ENCODE measurements around the gene HHLA2. TPM values are rescaled to one million over a fixed set of nuclear protein-coding genes. Genes with fewer than 3 reads are reported as not detected.

HHLA2 gene
- total and polyA plus RNA-seq, 2 experiments from 2014 or later, result not detected

DNA sequence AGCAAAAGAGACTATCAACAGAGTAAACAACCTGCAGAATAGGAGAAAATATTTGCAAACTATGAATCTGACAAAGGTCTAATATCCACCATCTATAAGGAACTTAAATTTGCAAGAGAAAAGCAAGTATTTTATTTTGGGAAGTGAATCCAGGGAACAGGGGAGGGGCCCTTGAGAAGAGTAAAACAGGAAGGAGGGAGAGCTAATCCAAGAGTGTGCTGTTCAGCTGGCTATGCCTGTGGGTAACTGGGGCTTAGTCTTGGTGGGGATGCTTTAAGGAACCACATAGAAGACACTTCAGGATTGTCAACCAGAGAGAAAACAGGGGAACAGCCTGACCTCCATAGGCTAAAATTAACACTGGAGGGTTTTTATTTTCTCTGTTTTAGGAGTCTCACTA, 3.9 kb upstream of the HHLA2 start (continued):
- TF ChIP-seq, protein P1, sequence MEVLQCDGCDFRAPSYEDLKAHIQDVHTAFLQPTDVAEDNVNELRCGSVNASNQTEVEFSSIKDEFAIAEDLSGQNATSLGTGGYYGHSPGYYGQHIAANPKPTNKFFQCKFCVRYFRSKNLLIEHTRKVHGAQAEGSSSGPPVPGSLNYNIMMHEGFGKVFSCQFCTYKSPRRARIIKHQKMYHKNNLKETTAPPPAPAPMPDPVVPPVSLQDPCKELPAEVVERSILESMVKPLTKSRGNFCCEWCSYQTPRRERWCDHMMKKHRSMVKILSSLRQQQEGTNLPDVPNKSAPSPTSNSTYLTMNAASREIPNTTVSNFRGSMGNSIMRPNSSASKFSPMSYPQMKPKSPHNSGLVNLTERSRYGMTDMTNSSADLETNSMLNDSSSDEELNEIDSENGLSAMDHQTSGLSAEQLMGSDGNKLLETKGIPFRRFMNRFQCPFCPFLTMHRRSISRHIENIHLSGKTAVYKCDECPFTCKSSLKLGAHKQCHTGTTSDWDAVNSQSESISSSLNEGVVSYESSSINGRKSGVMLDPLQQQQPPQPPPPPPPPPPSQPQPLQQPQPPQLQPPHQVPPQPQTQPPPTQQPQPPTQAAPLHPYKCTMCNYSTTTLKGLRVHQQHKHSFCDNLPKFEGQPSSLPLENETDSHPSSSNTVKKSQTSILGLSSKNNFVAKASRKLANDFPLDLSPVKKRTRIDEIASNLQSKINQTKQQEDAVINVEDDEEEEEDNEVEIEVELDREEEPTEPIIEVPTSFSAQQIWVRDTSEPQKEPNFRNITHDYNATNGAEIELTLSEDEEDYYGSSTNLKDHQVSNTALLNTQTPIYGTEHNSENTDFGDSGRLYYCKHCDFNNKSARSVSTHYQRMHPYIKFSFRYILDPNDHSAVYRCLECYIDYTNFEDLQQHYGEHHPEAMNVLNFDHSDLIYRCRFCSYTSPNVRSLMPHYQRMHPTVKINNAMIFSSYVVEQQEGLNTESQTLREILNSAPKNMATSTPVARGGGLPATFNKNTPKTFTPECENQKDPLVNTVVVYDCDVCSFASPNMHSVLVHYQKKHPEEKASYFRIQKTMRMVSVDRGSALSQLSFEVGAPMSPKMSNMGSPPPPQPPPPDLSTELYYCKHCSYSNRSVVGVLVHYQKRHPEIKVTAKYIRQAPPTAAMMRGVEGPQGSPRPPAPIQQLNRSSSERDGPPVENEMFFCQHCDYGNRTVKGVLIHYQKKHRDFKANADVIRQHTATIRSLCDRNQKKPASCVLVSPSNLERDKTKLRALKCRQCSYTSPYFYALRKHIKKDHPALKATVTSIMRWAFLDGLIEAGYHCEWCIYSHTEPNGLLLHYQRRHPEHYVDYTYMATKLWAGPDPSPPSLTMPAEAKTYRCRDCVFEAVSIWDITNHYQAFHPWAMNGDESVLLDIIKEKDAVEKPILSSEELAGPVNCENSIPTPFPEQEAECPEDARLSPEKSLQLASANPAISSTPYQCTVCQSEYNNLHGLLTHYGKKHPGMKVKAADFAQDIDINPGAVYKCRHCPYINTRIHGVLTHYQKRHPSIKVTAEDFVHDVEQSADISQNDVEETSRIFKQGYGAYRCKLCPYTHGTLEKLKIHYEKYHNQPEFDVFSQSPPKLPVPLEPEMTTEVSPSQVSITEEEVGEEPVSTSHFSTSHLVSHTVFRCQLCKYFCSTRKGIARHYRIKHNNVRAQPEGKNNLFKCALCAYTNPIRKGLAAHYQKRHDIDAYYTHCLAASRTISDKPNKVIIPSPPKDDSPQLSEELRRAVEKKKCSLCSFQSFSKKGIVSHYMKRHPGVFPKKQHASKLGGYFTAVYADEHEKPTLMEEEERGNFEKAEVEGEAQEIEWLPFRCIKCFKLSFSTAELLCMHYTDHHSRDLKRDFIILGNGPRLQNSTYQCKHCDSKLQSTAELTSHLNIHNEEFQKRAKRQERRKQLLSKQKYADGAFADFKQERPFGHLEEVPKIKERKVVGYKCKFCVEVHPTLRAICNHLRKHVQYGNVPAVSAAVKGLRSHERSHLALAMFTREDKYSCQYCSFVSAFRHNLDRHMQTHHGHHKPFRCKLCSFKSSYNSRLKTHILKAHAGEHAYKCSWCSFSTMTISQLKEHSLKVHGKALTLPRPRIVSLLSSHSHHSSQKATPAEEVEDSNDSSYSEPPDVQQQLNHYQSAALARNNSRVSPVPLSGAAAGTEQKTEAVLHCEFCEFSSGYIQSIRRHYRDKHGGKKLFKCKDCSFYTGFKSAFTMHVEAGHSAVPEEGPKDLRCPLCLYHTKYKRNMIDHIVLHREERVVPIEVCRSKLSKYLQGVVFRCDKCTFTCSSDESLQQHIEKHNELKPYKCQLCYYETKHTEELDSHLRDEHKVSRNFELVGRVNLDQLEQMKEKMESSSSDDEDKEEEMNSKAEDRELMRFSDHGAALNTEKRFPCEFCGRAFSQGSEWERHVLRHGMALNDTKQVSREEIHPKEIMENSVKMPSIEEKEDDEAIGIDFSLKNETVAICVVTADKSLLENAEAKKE (CRISPR knock-in tag; IDR thresholded peaks at IDR 0.05), result no peak

DNA sequence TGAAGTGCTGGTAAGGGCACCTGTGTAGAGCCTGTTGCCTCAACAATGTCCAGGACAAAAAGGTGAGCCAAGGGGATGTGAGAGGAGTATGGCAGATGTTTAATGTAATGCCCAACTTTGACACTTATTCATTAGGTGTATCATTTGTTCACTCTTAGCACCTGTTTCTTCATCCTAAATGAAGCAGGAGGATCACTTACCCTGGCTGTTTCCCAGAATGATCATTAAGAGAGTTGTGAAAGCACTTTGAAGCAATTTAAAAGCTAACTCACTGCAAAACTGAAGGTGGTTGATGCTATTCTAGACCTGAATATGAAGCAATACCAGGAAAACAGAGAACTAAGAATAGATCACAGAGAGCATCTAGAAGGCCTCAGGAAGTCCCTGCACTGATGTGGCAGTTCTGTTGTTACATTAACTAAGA, 3.4 kb upstream of the HHLA2 start:
- Histone ChIP-seq H3K27ac (ENCODE audit: low read depth) (no peak overlapping the region), H3K27me3 (ENCODE audit: insufficient read depth) (no peaks in the 10 kb centered on the region), H3F3A (replicated peaks; ENCODE audit: low read depth) (no peaks in the 10 kb centered on the region), H3K79me2 (replicated peaks; ENCODE audit: insufficient read depth) (no peaks in the 10 kb centered on the region), H3K4me3 (no peak overlapping the region), H4K20me1 (replicated peaks; ENCODE audit: insufficient read depth) (no peaks in the 10 kb centered on the region), H3K9me2 (ENCODE audit: insufficient read depth) (peaks cover 4% of the 10 kb centered on the region; the same call in 1 of the 2 replicates), H3K36me3 (ENCODE audit: insufficient read depth) (no peaks in the 10 kb centered on the region), H2AFZ (no peak overlapping the region), H3K4me2 (no peak overlapping the region), H3K4me1 (ENCODE audit: insufficient read depth) (no peaks in the 10 kb centered on the region)
- H3K9me3 Mint-ChIP-seq, result no peaks in the 10 kb centered on the region
- no peak for TF ChIP-seq STAT1 (IDR thresholded peaks at IDR 0.05; ENCODE audit: unreplicated experiment)
- no peak for TF ChIP-seq EZH2 (IDR thresholded peaks at IDR 0.05; ENCODE audit: low read depth, unreplicated experiment)
- no peak for TF ChIP-seq NANOG (IDR thresholded peaks at IDR 0.05; ENCODE audit: borderline replicate concordance)
- H3K27ac Mint-ChIP-seq, result no peak overlapping the region
- DNase-seq (ENCODE audit: low spot score), result no peak
- no peaks in the 10 kb centered on the region; the same call in 2 of the 3 replicates for H3K4me1 Mint-ChIP-seq
- no peak for ATAC-seq
- peaks cover 1% of the 10 kb centered on the region for H3K27me3 Mint-ChIP-seq (ENCODE audit: insufficient read depth, low read depth, poor library complexity)
- no peak overlapping the region for H3K4me3 Mint-ChIP-seq
- no peaks in the 10 kb centered on the region for H3K36me3 Mint-ChIP-seq (ENCODE audit: low read depth)

DNA sequence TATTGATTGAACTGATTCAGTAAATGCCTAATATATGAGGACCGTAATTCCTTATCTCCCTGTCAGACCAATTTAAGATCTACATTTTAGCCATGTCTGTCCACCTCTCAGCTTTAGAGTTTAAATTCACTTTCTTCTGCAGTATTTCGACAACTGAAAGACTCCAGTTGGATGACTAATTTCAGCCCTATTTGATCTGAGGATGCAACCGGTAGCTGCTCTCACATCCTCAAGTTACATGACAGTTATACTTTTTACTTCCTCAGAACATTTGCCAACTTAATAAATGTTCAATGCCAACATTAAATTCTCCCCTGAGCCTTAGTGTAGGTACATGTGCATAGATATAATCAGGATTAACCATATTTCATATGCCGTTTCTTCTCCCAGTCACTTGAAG, 2.5 kb upstream of the HHLA2 start:
- no peaks in the 10 kb centered on the region for H3K36me3 Mint-ChIP-seq (ENCODE audit: low read depth)
- H2AFZ ChIP-seq, result no peak overlapping the region

More for the DNA sequence above, 2.5 kb upstream of the HHLA2 start:
- Histone ChIP-seq H3K27ac (ENCODE audit: low read depth) (no peak overlapping the region), H3K9me2 (ENCODE audit: insufficient read depth) (peaks cover 4% of the 10 kb centered on the region; the same call in 1 of the 2 replicates), H3K27me3 (ENCODE audit: insufficient read depth) (no peaks in the 10 kb centered on the region), H3K4me1 (ENCODE audit: insufficient read depth) (no peaks in the 10 kb centered on the region), H3K4me2 (no peak overlapping the region), H3F3A (replicated peaks; ENCODE audit: low read depth) (no peaks in the 10 kb centered on the region), H3K4me3 (no peak overlapping the region), H3K79me2 (replicated peaks; ENCODE audit: insufficient read depth) (no peaks in the 10 kb centered on the region), H3K36me3 (ENCODE audit: insufficient read depth) (no peaks in the 10 kb centered on the region), H4K20me1 (replicated peaks; ENCODE audit: insufficient read depth) (no peaks in the 10 kb centered on the region)
- H3K9me3 Mint-ChIP-seq, result no peaks in the 10 kb centered on the region
- H3K4me3 Mint-ChIP-seq, result no peak overlapping the region
- H3K27ac Mint-ChIP-seq, result no peak overlapping the region
- H3K27me3 Mint-ChIP-seq (ENCODE audit: insufficient read depth, low read depth, poor library complexity), result no peaks in the 10 kb centered on the region
- H3K4me1 Mint-ChIP-seq, result no peaks in the 10 kb centered on the region; the same call in 2 of the 3 replicates
- no peak for TF ChIP-seq EZH2 (IDR thresholded peaks at IDR 0.05; ENCODE audit: low read depth, unreplicated experiment)
- TF ChIP-seq JUNB (IDR thresholded peaks at IDR 0.05; ENCODE audit: unreplicated experiment), result no peak
- TF ChIP-seq, protein P2, sequence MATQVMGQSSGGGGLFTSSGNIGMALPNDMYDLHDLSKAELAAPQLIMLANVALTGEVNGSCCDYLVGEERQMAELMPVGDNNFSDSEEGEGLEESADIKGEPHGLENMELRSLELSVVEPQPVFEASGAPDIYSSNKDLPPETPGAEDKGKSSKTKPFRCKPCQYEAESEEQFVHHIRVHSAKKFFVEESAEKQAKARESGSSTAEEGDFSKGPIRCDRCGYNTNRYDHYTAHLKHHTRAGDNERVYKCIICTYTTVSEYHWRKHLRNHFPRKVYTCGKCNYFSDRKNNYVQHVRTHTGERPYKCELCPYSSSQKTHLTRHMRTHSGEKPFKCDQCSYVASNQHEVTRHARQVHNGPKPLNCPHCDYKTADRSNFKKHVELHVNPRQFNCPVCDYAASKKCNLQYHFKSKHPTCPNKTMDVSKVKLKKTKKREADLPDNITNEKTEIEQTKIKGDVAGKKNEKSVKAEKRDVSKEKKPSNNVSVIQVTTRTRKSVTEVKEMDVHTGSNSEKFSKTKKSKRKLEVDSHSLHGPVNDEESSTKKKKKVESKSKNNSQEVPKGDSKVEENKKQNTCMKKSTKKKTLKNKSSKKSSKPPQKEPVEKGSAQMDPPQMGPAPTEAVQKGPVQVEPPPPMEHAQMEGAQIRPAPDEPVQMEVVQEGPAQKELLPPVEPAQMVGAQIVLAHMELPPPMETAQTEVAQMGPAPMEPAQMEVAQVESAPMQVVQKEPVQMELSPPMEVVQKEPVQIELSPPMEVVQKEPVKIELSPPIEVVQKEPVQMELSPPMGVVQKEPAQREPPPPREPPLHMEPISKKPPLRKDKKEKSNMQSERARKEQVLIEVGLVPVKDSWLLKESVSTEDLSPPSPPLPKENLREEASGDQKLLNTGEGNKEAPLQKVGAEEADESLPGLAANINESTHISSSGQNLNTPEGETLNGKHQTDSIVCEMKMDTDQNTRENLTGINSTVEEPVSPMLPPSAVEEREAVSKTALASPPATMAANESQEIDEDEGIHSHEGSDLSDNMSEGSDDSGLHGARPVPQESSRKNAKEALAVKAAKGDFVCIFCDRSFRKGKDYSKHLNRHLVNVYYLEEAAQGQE (IDR thresholded peaks at IDR 0.05; ENCODE audit: unreplicated experiment), result no peak
- ATAC-seq (no peak), DNase-seq (ENCODE audit: low spot score) (no peak)

Data from GM23338 (cell line).